ENCODE data around the gene TMEM238. TPM values are rescaled to one million over a fixed set of nuclear protein-coding genes. Genes with fewer than 3 reads are reported as not detected.

The TMEM238 gene
- total RNA-seq, 1 experiment from 2014 or later, result 6.7 TPM

Other genes starting within 250 kb of the TMEM238 start
- gene TNNT1, start 235.1 kb downstream of the TMEM238 start, total RNA-seq (2014; rRNA removed; shearing (Covaris generic); ENCODE audit: low replicate concordance), result 325 and 411 TPM in 2 replicates
- not detected in 2 replicates for gene TNNI3, start 226.6 kb downstream of the TMEM238 start, total RNA-seq (2014; rRNA removed; shearing (Covaris generic); ENCODE audit: low replicate concordance)
- gene DNAAF3, start 217.7 kb downstream of the TMEM238 start, total RNA-seq (2014; rRNA removed; shearing (Covaris generic); ENCODE audit: low replicate concordance), result 30.9 and 32.8 TPM in 2 replicates
- gene SYT5, start 204.0 kb downstream of the TMEM238 start, total RNA-seq (2014; rRNA removed; shearing (Covaris generic); ENCODE audit: low replicate concordance), result 0.07 TPM in 1 of 2 replicates, not detected in the other
- gene PTPRH, start 174.8 kb downstream of the TMEM238 start, total RNA-seq (2014; rRNA removed; shearing (Covaris generic); ENCODE audit: low replicate concordance), result 30.0 and 34.3 TPM in 2 replicates
- gene TMEM86B, start 155.5 kb downstream of the TMEM238 start, total RNA-seq (2014; rRNA removed; shearing (Covaris generic); ENCODE audit: low replicate concordance), result 0.47 and 3.9 TPM in 2 replicates
- 79.8 and 94.5 TPM in 2 replicates for gene PPP6R1, start 125.3 kb downstream of the TMEM238 start, total RNA-seq (2014; rRNA removed; shearing (Covaris generic); ENCODE audit: low replicate concordance)
- gene HSPBP1, start 104.2 kb downstream of the TMEM238 start, total RNA-seq (2014; rRNA removed; shearing (Covaris generic); ENCODE audit: low replicate concordance), result 128 and 145 TPM in 2 replicates
- 0.41 and 0.64 TPM in 2 replicates for gene BRSK1, start 100.3 kb downstream of the TMEM238 start, total RNA-seq (2014; rRNA removed; shearing (Covaris generic); ENCODE audit: low replicate concordance)
- gene TMEM150B, start 59.0 kb downstream of the TMEM238 start, total RNA-seq (2014; rRNA removed; shearing (Covaris generic); ENCODE audit: low replicate concordance), result 0.61 and 1.3 TPM in 2 replicates
- gene KMT5C, start 44.4 kb downstream of the TMEM238 start, total RNA-seq (2014; rRNA removed; shearing (Covaris generic); ENCODE audit: low replicate concordance), result 11.8 and 18.4 TPM in 2 replicates
- gene COX6B2, start 29.6 kb downstream of the TMEM238 start, total RNA-seq (2014; rRNA removed; shearing (Covaris generic); ENCODE audit: low replicate concordance), result 0.10 TPM in 1 of 2 replicates, not detected in the other
- gene GARIN5B, start 21.0 kb downstream of the TMEM238 start, total RNA-seq (2014; rRNA removed; shearing (Covaris generic); ENCODE audit: low replicate concordance), result not detected in 2 replicates
- gene IL11, start 13.8 kb downstream of the TMEM238 start, total RNA-seq (2014; rRNA removed; shearing (Covaris generic); ENCODE audit: low replicate concordance), result not detected in 2 replicates
- not detected in 2 replicates for gene TMEM190, start 7.5 kb downstream of the TMEM238 start, total RNA-seq (2014; rRNA removed; shearing (Covaris generic); ENCODE audit: low replicate concordance)
- gene RPL28, start 1.6 kb upstream of the TMEM238 start, total RNA-seq (2014; rRNA removed; shearing (Covaris generic); ENCODE audit: low replicate concordance), result 281 and 295 TPM in 2 replicates
- gene UBE2S, start 23.5 kb upstream of the TMEM238 start, total RNA-seq (2014; rRNA removed; shearing (Covaris generic); ENCODE audit: low replicate concordance), result 231 and 237 TPM in 2 replicates
- not detected in 2 replicates for gene SHISA7, start 59.0 kb upstream of the TMEM238 start, total RNA-seq (2014; rRNA removed; shearing (Covaris generic); ENCODE audit: low replicate concordance)
- 231 and 265 TPM in 2 replicates for gene ISOC2, start 77.3 kb upstream of the TMEM238 start, total RNA-seq (2014; rRNA removed; shearing (Covaris generic); ENCODE audit: low replicate concordance)
- not detected in 2 replicates for gene C19orf85, start 80.5 kb upstream of the TMEM238 start, total RNA-seq (2014; rRNA removed; shearing (Covaris generic); ENCODE audit: low replicate concordance)
- gene ZNF628, start 92.3 kb upstream of the TMEM238 start, total RNA-seq (2014; rRNA removed; shearing (Covaris generic); ENCODE audit: low replicate concordance), result 1.9 and 5.3 TPM in 2 replicates
- 94.3 and 99.9 TPM in 2 replicates for gene NAT14, start 100.9 kb upstream of the TMEM238 start, total RNA-seq (2014; rRNA removed; shearing (Covaris generic); ENCODE audit: low replicate concordance)
- 0.14 TPM in 1 of 2 replicates, not detected in the other for gene SSC5D, start 104.1 kb upstream of the TMEM238 start, total RNA-seq (2014; rRNA removed; shearing (Covaris generic); ENCODE audit: low replicate concordance)
- gene SBK2, start 152.8 kb upstream of the TMEM238 start, total RNA-seq (2014; rRNA removed; shearing (Covaris generic); ENCODE audit: low replicate concordance), result not detected in 2 replicates
- gene SBK3, start 161.3 kb upstream of the TMEM238 start, total RNA-seq (2014; rRNA removed; shearing (Covaris generic); ENCODE audit: low replicate concordance), result 1.0 and 6.3 TPM in 2 replicates
- 2.2 and 12.9 TPM in 2 replicates for gene ZNF579, start 196.6 kb upstream of the TMEM238 start, total RNA-seq (2014; rRNA removed; shearing (Covaris generic); ENCODE audit: low replicate concordance)
- 12.3 and 13.4 TPM in 2 replicates for gene FIZ1, start 215.2 kb upstream of the TMEM238 start, total RNA-seq (2014; rRNA removed; shearing (Covaris generic); ENCODE audit: low replicate concordance)
- 15.5 and 31.0 TPM in 2 replicates for gene ZNF524, start 216.0 kb upstream of the TMEM238 start, total RNA-seq (2014; rRNA removed; shearing (Covaris generic); ENCODE audit: low replicate concordance)
- 0.87 and 1.7 TPM in 2 replicates for gene ZNF865, start 221.4 kb upstream of the TMEM238 start, total RNA-seq (2014; rRNA removed; shearing (Covaris generic); ENCODE audit: low replicate concordance)
- gene ZNF784, start 240.3 kb upstream of the TMEM238 start, total RNA-seq (2014; rRNA removed; shearing (Covaris generic); ENCODE audit: low replicate concordance), result 3.6 and 14.3 TPM in 2 replicates

Measured in Caki2 (cell line).